ENCODE measurements around the gene CYYR1.

The CYYR1 gene

DNA sequence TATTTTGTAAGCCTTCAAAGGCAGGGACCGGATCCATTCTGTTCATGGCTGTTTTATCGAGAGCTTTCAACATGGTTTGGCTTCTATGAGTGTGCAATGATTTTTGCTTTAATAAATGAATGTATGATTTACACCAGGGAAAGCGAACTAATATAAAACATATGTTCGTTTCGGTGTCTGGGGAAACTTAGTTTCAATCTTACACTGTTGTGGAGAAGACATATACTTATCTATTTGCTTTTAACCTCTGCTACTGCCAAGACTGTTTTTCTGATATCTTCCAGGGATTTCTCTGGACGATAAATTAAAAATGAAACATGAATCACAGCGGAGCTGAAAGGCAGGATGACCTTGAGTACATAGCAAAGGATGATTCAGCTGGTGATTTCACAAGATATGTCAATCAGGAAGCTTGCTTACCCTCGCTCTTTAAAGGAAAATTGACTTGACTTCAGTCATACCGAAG is 14.7 kb upstream of the CYYR1 start:
- DNase-seq: no peak
- Histone ChIP-seq H3K4me1 (ENCODE audit: control insufficient read depth, insufficient read depth, low read length, poor library complexity, severe bottlenecking) (no peaks in the 10 kb centered on the region), H3K27ac (ENCODE audit: insufficient read depth, low read length, poor library complexity, severe bottlenecking) (no peak overlapping the region), H3K36me3 (ENCODE audit: control insufficient read depth, insufficient read depth, low read length) (no peaks in the 10 kb centered on the region), H3K9me3 (ENCODE audit: control insufficient read depth, low read length) (no peaks in the 10 kb centered on the region), H3K27me3 (replicated peaks; ENCODE audit: control insufficient read depth, insufficient read depth, low read length, poor library complexity, severe bottlenecking) (no peaks in the 10 kb centered on the region), H3K4me3 (ENCODE audit: insufficient read depth, low read depth, low read length, poor library complexity, severe bottlenecking) (no peak overlapping the region)

DNA sequence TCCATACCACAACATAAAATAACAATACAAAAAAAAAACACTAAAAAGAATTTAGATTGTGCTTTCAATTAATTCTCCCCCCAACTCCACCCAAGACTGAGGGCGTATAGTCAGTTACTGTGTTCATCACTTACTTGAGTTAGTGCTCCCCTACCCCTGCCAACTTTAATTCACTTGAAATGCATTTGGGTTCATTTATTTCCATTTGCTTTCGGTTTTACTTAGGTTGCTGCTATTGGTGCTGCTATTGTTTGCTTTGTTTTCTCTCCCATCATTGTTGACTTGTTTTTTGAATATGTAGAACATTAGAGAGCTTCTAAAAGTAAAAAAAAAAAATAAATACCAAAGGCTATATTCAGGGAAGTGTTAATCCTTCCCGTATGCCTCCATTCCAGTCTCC is 10.7 kb upstream of the CYYR1 start:
- no peak overlapping the region for H3K27ac ChIP-seq (ENCODE audit: insufficient read depth, low read length, poor library complexity, severe bottlenecking)
- H3K4me1 ChIP-seq (ENCODE audit: control insufficient read depth, insufficient read depth, low read length, poor library complexity, severe bottlenecking): no peaks in the 10 kb centered on the region
- H3K36me3 ChIP-seq (ENCODE audit: control insufficient read depth, insufficient read depth, low read length): no peaks in the 10 kb centered on the region
- no peaks in the 10 kb centered on the region for H3K27me3 ChIP-seq (replicated peaks; ENCODE audit: control insufficient read depth, insufficient read depth, low read length, poor library complexity, severe bottlenecking)
- DNase-seq: no peak
- H3K4me3 ChIP-seq (ENCODE audit: insufficient read depth, low read depth, low read length, poor library complexity, severe bottlenecking): no peak overlapping the region
- H3K9me3 ChIP-seq (ENCODE audit: control insufficient read depth, low read length): no peaks in the 10 kb centered on the region

DNA sequence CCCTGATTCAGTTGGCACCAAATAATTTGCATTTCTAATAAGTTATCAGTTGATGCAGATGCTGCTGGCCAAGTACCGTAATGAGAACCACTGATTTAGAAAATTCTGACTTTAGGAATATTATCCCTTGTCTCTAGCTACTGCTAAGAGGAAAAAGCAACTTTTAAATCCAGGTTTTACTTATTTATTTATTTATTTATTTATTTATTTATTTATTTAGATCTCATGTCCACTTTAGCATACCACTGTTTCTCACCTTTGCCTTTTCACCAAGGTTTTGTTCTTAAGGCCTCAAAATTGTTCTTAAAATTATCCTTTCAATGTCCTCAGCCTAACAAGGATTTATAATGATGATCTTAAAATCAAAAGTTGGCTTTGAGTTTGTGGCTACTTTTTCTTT is 8.7 kb upstream of the CYYR1 start:
- H3K27me3 ChIP-seq (replicated peaks; ENCODE audit: control insufficient read depth, insufficient read depth, low read length, poor library complexity, severe bottlenecking): no peaks in the 10 kb centered on the region
- no peak for DNase-seq
- no peak overlapping the region for H3K4me3 ChIP-seq (ENCODE audit: insufficient read depth, low read depth, low read length, poor library complexity, severe bottlenecking)
- no peaks in the 10 kb centered on the region for H3K9me3 ChIP-seq (ENCODE audit: control insufficient read depth, low read length)
- H3K4me1 ChIP-seq (ENCODE audit: control insufficient read depth, insufficient read depth, low read length, poor library complexity, severe bottlenecking): no peaks in the 10 kb centered on the region
- no peaks in the 10 kb centered on the region for H3K36me3 ChIP-seq (ENCODE audit: control insufficient read depth, insufficient read depth, low read length)
- no peak overlapping the region for H3K27ac ChIP-seq (ENCODE audit: insufficient read depth, low read length, poor library complexity, severe bottlenecking)

DNA sequence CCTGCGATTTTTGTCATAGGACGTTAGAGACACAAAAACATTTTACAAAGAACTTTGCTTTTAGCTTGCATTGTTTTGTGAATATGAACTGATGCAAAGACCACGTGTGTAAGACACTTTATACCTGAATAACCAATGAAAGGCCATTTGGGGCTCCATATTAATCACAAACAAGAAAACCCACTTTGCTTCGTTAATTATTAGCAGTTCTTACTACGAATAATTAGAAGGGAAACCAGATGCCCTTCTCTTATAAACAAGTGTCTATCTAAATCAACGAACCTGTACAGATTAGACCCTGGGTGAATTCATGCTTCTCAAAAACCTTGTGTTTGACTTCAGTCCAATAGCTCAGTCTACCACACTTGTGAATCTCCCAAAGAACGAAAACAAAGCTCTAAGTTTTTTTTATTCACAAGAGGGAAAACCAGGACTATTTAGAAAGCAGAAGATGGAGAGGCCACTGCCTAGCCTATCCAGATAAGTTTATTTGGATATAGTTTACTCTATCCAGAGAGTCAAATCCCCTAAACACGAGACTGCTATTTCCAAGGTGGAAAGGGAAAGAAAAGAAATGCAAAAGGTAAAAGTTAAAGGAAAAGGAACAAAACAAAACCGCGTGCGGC is 897 bp downstream of the CYYR1 start:
- Histone ChIP-seq H3K27me3 (replicated peaks; ENCODE audit: control insufficient read depth, insufficient read depth, low read length, poor library complexity, severe bottlenecking) (no peaks in the 10 kb centered on the region), H3K9me3 (ENCODE audit: control insufficient read depth, low read length) (no peaks in the 10 kb centered on the region), H3K4me3 (ENCODE audit: insufficient read depth, low read depth, low read length, poor library complexity, severe bottlenecking) (no peak overlapping the region), H3K4me1 (ENCODE audit: control insufficient read depth, insufficient read depth, low read length, poor library complexity, severe bottlenecking) (no peaks in the 10 kb centered on the region), H3K36me3 (ENCODE audit: control insufficient read depth, insufficient read depth, low read length) (no peaks in the 10 kb centered on the region), H3K27ac (ENCODE audit: insufficient read depth, low read length, poor library complexity, severe bottlenecking) (no peak overlapping the region)
- DNase-seq: no peak

DNA sequence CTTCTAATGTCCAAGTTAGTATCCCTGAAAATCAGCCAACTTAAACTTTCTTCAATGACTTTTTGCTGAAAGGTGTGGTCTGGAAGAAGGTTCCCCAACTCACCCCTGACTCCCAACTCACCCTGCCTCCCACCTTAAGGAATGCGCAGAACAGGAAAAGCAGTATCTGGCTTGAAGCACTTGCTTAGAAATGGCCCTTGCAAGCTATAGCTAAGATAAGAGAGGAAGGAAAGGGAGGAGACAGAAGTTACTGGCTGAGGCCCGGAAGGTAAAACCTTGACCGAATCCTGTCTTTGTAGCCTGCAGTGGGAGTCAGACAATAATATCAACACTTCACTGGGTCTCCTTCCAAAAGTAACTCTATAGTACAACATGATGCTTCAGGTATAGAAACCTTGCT is 2.9 kb downstream of the CYYR1 start:
- H3K36me3 ChIP-seq (ENCODE audit: control insufficient read depth, insufficient read depth, low read length): no peaks in the 10 kb centered on the region
- no peak for DNase-seq
- no peaks in the 10 kb centered on the region for H3K27me3 ChIP-seq (replicated peaks; ENCODE audit: control insufficient read depth, insufficient read depth, low read length, poor library complexity, severe bottlenecking)
- no peak overlapping the region for H3K4me3 ChIP-seq (ENCODE audit: insufficient read depth, low read depth, low read length, poor library complexity, severe bottlenecking)
- no peak overlapping the region for H3K27ac ChIP-seq (ENCODE audit: insufficient read depth, low read length, poor library complexity, severe bottlenecking)
- no peaks in the 10 kb centered on the region for H3K9me3 ChIP-seq (ENCODE audit: control insufficient read depth, low read length)
- H3K4me1 ChIP-seq (ENCODE audit: control insufficient read depth, insufficient read depth, low read length, poor library complexity, severe bottlenecking): no peaks in the 10 kb centered on the region

DNA sequence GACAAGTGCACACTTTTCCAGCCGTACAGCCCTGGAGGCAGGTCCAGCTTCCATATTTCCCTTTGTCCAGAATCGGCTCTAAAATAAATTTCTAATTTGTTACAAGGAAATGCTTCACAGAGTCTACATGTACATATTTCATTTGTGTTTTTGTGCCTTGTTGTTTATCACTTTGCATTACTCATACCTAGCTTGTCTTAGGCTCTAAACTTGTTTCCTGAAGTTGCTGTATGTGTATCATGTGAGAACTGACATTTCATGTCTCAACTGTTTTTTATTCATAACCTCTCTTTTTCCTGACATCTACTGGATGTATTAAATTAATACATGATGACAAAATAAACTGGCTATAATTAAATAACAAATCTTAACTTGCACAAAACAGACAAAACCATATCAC is 7.5 kb downstream of the CYYR1 start:
- Histone ChIP-seq H3K9me3 (ENCODE audit: control insufficient read depth, low read length) (no peaks in the 10 kb centered on the region), H3K27ac (ENCODE audit: insufficient read depth, low read length, poor library complexity, severe bottlenecking) (no peak overlapping the region), H3K36me3 (ENCODE audit: control insufficient read depth, insufficient read depth, low read length) (no peaks in the 10 kb centered on the region), H3K4me3 (ENCODE audit: insufficient read depth, low read depth, low read length, poor library complexity, severe bottlenecking) (no peak overlapping the region), H3K4me1 (ENCODE audit: control insufficient read depth, insufficient read depth, low read length, poor library complexity, severe bottlenecking) (no peaks in the 10 kb centered on the region), H3K27me3 (replicated peaks; ENCODE audit: control insufficient read depth, insufficient read depth, low read length, poor library complexity, severe bottlenecking) (no peaks in the 10 kb centered on the region)
- DNase-seq: no peak

DNA sequence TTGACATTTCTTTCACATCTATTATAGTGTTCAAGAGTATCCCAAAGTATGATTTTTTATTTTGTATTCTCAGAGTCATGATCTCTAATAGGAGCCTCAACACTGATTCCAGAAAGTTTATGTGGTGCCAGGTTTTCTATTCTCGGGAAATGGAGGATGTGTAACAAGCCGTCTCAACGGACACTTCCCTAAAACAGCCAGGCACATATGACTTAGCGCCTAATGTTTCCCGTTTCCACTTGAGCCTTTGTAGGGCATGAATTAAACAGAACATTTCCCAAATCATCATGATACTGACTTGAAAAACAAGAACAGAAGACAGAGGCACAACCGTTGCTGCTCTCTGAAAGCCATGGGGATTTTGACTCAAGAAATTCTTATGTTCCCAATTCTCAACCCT is 8.0 kb downstream of the CYYR1 start:
- Histone ChIP-seq H3K9me3 (ENCODE audit: control insufficient read depth, low read length) (no peaks in the 10 kb centered on the region), H3K4me1 (ENCODE audit: control insufficient read depth, insufficient read depth, low read length, poor library complexity, severe bottlenecking) (no peaks in the 10 kb centered on the region), H3K27ac (ENCODE audit: insufficient read depth, low read length, poor library complexity, severe bottlenecking) (no peak overlapping the region), H3K27me3 (replicated peaks; ENCODE audit: control insufficient read depth, insufficient read depth, low read length, poor library complexity, severe bottlenecking) (no peaks in the 10 kb centered on the region), H3K36me3 (ENCODE audit: control insufficient read depth, insufficient read depth, low read length) (no peaks in the 10 kb centered on the region), H3K4me3 (ENCODE audit: insufficient read depth, low read depth, low read length, poor library complexity, severe bottlenecking) (no peak overlapping the region)
- DNase-seq: no peak

DNA sequence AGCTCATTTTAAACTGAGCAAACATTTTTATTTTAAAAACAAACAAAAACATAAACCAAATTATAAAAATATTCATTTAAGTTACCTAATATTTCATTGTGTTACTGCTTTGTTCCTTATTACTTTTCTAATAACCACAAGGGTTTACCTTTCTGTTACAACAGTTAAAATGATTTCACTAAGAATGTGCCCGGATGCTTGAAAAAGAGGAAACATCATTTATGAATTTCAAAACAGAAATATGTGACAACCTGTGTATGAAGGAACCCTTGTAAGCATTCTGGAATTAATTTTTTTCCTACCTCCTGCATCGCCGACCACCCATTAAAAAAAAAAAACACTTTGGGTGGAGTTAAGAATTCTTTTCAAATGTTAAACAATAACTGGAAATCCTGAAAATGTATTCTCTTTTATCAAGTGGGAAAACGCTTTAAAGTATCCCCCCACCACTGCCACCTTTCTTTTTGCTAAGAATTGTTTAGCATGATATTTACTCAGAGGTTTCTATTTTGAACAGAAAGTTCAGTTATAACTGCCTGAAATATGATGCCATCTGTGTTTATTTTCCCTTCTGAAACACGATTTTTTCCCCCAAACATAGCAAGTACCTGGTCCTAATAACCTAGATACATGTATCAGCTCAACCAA is 9.1 kb downstream of the CYYR1 start:
- H3K4me1 ChIP-seq (ENCODE audit: control insufficient read depth, insufficient read depth, low read length, poor library complexity, severe bottlenecking): no peaks in the 10 kb centered on the region
- DNase-seq: no peak
- H3K9me3 ChIP-seq (ENCODE audit: control insufficient read depth, low read length): no peaks in the 10 kb centered on the region
- no peak overlapping the region for H3K4me3 ChIP-seq (ENCODE audit: insufficient read depth, low read depth, low read length, poor library complexity, severe bottlenecking)
- no peak overlapping the region for H3K27ac ChIP-seq (ENCODE audit: insufficient read depth, low read length, poor library complexity, severe bottlenecking)
- no peaks in the 10 kb centered on the region for H3K36me3 ChIP-seq (ENCODE audit: control insufficient read depth, insufficient read depth, low read length)
- no peaks in the 10 kb centered on the region for H3K27me3 ChIP-seq (replicated peaks; ENCODE audit: control insufficient read depth, insufficient read depth, low read length, poor library complexity, severe bottlenecking)

DNA sequence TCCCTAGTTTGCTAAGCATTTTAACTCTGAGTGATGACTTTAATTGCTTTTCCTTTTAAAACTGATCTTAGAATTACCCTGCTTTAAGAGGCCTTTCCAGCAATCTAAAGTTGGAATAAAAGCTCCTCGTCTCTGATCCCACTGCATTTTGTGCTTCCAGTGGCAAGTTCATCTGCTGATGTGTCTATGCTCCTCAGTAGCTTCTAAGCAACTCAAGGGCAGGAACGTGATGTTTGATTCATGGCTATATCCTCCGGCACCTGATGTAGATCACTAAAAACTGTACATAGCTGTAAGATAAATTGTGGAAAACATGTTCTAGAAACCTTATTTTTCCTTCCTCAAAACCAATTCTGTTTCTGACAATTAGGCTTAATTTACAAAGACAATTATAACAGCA is 12.5 kb downstream of the CYYR1 start:
- no peaks in the 10 kb centered on the region for H3K9me3 ChIP-seq (ENCODE audit: control insufficient read depth, low read length)
- H3K27ac ChIP-seq (ENCODE audit: insufficient read depth, low read length, poor library complexity, severe bottlenecking): no peak overlapping the region
- H3K27me3 ChIP-seq (replicated peaks; ENCODE audit: control insufficient read depth, insufficient read depth, low read length, poor library complexity, severe bottlenecking): no peaks in the 10 kb centered on the region
- H3K4me3 ChIP-seq (ENCODE audit: insufficient read depth, low read depth, low read length, poor library complexity, severe bottlenecking): no peak overlapping the region
- no peaks in the 10 kb centered on the region for H3K4me1 ChIP-seq (ENCODE audit: control insufficient read depth, insufficient read depth, low read length, poor library complexity, severe bottlenecking)
- H3K36me3 ChIP-seq (ENCODE audit: control insufficient read depth, insufficient read depth, low read length): no peaks in the 10 kb centered on the region
- no peak for DNase-seq

DNA sequence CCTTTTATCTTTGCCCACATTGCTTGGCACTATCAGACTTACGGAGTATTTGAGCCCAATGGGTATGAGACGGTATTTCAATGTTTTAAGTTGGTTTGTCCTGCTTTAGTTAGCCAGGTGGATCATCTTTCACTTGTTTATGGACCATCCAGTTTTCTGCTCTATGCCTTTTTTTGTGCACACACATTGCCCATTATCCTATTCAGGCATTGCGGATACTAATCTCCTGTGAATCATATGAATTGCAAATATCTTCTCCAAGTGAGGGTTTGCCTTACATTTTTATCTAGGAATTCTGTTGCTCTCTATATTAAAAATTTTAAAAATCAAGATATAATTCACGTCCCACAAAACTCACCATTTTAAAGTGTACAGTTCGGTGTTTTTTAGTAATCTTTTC is 14.0 kb downstream of the CYYR1 start:
- no peak overlapping the region for H3K27ac ChIP-seq (ENCODE audit: insufficient read depth, low read length, poor library complexity, severe bottlenecking)
- no peaks in the 10 kb centered on the region for H3K27me3 ChIP-seq (replicated peaks; ENCODE audit: control insufficient read depth, insufficient read depth, low read length, poor library complexity, severe bottlenecking)
- H3K9me3 ChIP-seq (ENCODE audit: control insufficient read depth, low read length): no peaks in the 10 kb centered on the region
- no peaks in the 10 kb centered on the region for H3K36me3 ChIP-seq (ENCODE audit: control insufficient read depth, insufficient read depth, low read length)
- no peak for DNase-seq
- H3K4me3 ChIP-seq (ENCODE audit: insufficient read depth, low read depth, low read length, poor library complexity, severe bottlenecking): no peak overlapping the region
- no peaks in the 10 kb centered on the region for H3K4me1 ChIP-seq (ENCODE audit: control insufficient read depth, insufficient read depth, low read length, poor library complexity, severe bottlenecking)
